ENCODE measurements around the gene PCID2.

Gene PCID2

DNA sequence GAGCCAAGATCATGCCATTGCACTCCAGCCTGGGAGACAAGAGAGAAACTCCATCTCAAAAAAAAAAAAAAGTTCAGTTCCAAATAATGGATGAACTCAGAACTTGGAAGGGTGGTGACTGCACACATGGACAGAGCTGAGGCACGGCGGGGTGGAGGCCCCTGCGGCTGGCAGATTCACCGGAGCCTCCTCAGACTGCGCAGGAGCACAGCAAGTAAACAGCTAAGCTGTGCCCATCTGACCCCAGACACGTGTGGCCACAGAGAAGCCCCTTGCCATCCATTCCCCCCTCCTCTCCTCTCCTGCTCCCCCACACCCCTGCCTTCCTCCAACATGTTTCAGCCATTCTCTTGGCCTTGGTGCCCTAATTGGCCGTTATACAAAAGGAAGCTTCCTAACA, 65.6 kb downstream of the PCID2 start:
- Histone ChIP-seq H4K20me1 (ENCODE audit: insufficient read depth, low read length) (no peaks in the 10 kb centered on the region), H3K79me2 (ENCODE audit: low read length) (no peaks in the 10 kb centered on the region), H3K9me3 (replicated peaks; ENCODE audit: insufficient read depth, low read length) (no peaks in the 10 kb centered on the region), H3K27me3 (replicated peaks; ENCODE audit: insufficient read depth, low read length) (peaks cover 75% of the 10 kb centered on the region), H3K9ac (ENCODE audit: low read length) (no peak overlapping the region), H3K9me2 (replicated peaks; ENCODE audit: insufficient read depth, low read length) (no peaks in the 10 kb centered on the region), H3K36me3 (replicated peaks; ENCODE audit: insufficient read depth, low read length) (no peaks in the 10 kb centered on the region), H3K4me3 (ENCODE audit: low read length) (no peak overlapping the region), H3K4me1 (ENCODE audit: low read length) (0 out of 2 replicates have a peak, but pooled peaks cover 4% of the 10 kb centered on the region), H3K4me2 (ENCODE audit: low read depth, low read length) (no peak overlapping the region), H3K27ac (ENCODE audit: low read length) (no peak overlapping the region), H2AFZ (ENCODE audit: low read length) (no peak overlapping the region), H3F3A (ENCODE audit: insufficient read depth, low read length) (no peaks in the 10 kb centered on the region)
- DNase-seq: no peak
- TF ChIP-seq EZH2 (optimal IDR thresholded peaks at IDR 0.05; ENCODE audit: low read depth, low read length) (no peak), EZH2phosphoT487 (IDR thresholded peaks at IDR 0.05; ENCODE audit: low read length) (no peak)
- TF ChIP-seq, protein P1, sequence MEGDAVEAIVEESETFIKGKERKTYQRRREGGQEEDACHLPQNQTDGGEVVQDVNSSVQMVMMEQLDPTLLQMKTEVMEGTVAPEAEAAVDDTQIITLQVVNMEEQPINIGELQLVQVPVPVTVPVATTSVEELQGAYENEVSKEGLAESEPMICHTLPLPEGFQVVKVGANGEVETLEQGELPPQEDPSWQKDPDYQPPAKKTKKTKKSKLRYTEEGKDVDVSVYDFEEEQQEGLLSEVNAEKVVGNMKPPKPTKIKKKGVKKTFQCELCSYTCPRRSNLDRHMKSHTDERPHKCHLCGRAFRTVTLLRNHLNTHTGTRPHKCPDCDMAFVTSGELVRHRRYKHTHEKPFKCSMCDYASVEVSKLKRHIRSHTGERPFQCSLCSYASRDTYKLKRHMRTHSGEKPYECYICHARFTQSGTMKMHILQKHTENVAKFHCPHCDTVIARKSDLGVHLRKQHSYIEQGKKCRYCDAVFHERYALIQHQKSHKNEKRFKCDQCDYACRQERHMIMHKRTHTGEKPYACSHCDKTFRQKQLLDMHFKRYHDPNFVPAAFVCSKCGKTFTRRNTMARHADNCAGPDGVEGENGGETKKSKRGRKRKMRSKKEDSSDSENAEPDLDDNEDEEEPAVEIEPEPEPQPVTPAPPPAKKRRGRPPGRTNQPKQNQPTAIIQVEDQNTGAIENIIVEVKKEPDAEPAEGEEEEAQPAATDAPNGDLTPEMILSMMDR (IDR thresholded peaks at IDR 0.05; ENCODE audit: low read length): no peak

DNA sequence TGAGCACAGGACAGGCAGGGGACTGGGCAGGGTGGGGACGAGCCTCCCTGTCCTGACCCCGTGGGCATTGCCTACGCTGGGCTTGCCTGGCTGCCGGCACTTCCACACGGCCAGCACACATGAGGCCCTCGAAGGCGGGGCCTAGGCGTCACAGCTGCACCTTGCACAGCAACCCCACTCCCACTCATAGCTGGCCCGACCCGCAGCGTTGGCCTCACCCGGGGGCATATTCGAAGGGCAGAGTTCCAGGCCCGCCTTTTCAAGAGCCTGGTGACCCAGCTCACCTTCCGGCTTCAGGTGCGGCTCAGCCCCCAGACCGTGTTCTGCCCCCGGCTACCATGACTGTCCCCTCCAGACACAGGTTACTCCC, 66.9 kb downstream of the PCID2 start:
- Histone ChIP-seq H3K4me2 (ENCODE audit: low read depth, low read length) (no peak overlapping the region), H3K9ac (ENCODE audit: low read length) (no peak overlapping the region), H3F3A (ENCODE audit: insufficient read depth, low read length) (no peaks in the 10 kb centered on the region), H3K4me3 (ENCODE audit: low read length) (no peak overlapping the region), H3K4me1 (ENCODE audit: low read length) (0 out of 2 replicates have a peak, but pooled peaks cover 4% of the 10 kb centered on the region), H3K27ac (ENCODE audit: low read length) (no peak overlapping the region), H4K20me1 (ENCODE audit: insufficient read depth, low read length) (no peaks in the 10 kb centered on the region), H3K27me3 (replicated peaks; ENCODE audit: insufficient read depth, low read length) (peaks cover 72% of the 10 kb centered on the region), H3K36me3 (replicated peaks; ENCODE audit: insufficient read depth, low read length) (no peaks in the 10 kb centered on the region), H3K79me2 (ENCODE audit: low read length) (no peaks in the 10 kb centered on the region), H3K9me2 (replicated peaks; ENCODE audit: insufficient read depth, low read length) (no peaks in the 10 kb centered on the region), H3K9me3 (replicated peaks; ENCODE audit: insufficient read depth, low read length) (no peaks in the 10 kb centered on the region), H2AFZ (ENCODE audit: low read length) (no peak overlapping the region)
- TF ChIP-seq EZH2phosphoT487 (IDR thresholded peaks at IDR 0.05; ENCODE audit: low read length) (no peak), EZH2 (optimal IDR thresholded peaks at IDR 0.05; ENCODE audit: low read depth, low read length) (no peak)
- TF ChIP-seq, protein P1 (IDR thresholded peaks at IDR 0.05; ENCODE audit: low read length): no peak
- DNase-seq: no peak

DNA sequence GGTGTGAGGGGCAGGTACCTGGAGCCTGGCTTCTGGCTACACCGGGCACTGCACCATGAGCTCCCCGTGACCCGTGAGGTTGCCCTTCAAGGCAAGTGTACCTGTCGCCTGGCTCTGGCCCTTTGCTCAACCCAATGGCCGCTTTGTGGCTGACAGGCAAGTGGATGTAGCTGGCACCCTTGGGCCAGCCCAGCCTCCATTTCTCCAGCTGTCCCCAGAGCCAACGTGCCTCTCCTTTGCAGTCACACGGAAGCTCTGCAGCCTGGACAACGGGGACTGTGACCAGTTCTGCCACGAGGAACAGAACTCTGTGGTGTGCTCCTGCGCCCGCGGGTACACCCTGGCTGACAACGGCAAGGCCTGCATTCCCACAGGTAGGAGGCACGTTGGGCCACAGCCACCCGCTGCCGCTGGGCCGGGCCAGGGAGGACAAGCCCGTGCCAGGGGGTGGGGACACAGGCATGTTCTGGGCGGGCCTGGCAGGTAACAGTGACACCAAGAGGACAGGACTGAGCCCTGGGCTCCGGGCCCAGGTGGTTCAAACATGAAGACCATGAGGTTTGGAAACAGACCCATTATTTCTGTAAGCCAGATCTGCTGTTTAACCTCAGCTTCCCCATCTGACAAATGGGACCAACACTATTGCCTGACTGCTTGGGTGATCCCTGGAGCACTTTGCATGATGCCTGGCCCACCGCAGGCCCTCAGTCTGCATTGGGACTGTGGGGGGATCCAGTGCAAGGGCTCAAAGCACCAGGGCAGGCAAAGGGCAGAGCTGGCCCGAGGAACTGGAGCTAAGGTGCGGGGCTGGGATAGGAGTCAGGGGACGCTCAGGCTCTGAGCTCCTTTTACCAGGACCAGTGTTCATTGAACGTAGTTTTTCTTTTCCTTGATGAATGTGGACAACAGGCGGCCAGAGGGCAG, 67.5 kb downstream of the PCID2 start:
- no peak for DNase-seq
- H3K4me1 ChIP-seq (ENCODE audit: low read length): no peaks in the 10 kb centered on the region
- no peaks in the 10 kb centered on the region for H3K9me3 ChIP-seq (replicated peaks; ENCODE audit: insufficient read depth, low read length)
- H3K4me2 ChIP-seq (ENCODE audit: low read depth, low read length): no peak overlapping the region
- TF ChIP-seq, protein P1 (IDR thresholded peaks at IDR 0.05; ENCODE audit: low read length): no peak
- TF ChIP-seq EZH2phosphoT487 (IDR thresholded peaks at IDR 0.05; ENCODE audit: low read length) (no peak), EZH2 (optimal IDR thresholded peaks at IDR 0.05; ENCODE audit: low read depth, low read length) (no peak)
- no peak overlapping the region for H3K9ac ChIP-seq (ENCODE audit: low read length)
- H3K27ac ChIP-seq (ENCODE audit: low read length): no peak overlapping the region
- H3K9me2 ChIP-seq (replicated peaks; ENCODE audit: insufficient read depth, low read length): no peaks in the 10 kb centered on the region
- peaks cover 70% of the 10 kb centered on the region for H3K27me3 ChIP-seq (replicated peaks; ENCODE audit: insufficient read depth, low read length)
- no peak overlapping the region for H3K4me3 ChIP-seq (ENCODE audit: low read length)
- H3K36me3 ChIP-seq (replicated peaks; ENCODE audit: insufficient read depth, low read length): no peaks in the 10 kb centered on the region
- H2AFZ ChIP-seq (ENCODE audit: low read length): no peak overlapping the region
- no peaks in the 10 kb centered on the region for H3F3A ChIP-seq (ENCODE audit: insufficient read depth, low read length)
- H3K79me2 ChIP-seq (ENCODE audit: low read length): no peaks in the 10 kb centered on the region
- H4K20me1 ChIP-seq (ENCODE audit: insufficient read depth, low read length): no peaks in the 10 kb centered on the region

Data from MM.1S (cell line).